ENCODE measurements around the gene AADAT.

- TF ChIP-seq REST (IDR thresholded peaks at IDR 0.05; ENCODE audit: low read depth) (no peak), RAD21 (IDR thresholded peaks at IDR 0.05; ENCODE audit: low read depth) (no peak), YY1 (IDR thresholded peaks at IDR 0.05; ENCODE audit: low read depth) (no peak), TEAD4 (IDR thresholded peaks at IDR 0.05) (no peak), FOXM1 (IDR thresholded peaks at IDR 0.05; ENCODE audit: borderline replicate concordance, low read depth) (no peak), MAX (IDR thresholded peaks at IDR 0.05) (no peak), TCF12 (IDR thresholded peaks at IDR 0.05; ENCODE audit: low read depth) (no peak), EP300 (IDR thresholded peaks at IDR 0.05; ENCODE audit: borderline replicate concordance) (no peak), CEBPB (IDR thresholded peaks at IDR 0.05) (no peak), USF1 (IDR thresholded peaks at IDR 0.05) (no peak), ZBTB7A (IDR thresholded peaks at IDR 0.05; ENCODE audit: low read depth) (no peak), CREB1 (IDR thresholded peaks at IDR 0.05; ENCODE audit: low read depth) (no peak), NFIC (IDR thresholded peaks at IDR 0.05) (no peak)
Measured at GRCh38 chr4:170111085-170111484, 21.3 kb upstream of the AADAT start.
